ENCODE data around the gene ANAPC7.

DNA sequence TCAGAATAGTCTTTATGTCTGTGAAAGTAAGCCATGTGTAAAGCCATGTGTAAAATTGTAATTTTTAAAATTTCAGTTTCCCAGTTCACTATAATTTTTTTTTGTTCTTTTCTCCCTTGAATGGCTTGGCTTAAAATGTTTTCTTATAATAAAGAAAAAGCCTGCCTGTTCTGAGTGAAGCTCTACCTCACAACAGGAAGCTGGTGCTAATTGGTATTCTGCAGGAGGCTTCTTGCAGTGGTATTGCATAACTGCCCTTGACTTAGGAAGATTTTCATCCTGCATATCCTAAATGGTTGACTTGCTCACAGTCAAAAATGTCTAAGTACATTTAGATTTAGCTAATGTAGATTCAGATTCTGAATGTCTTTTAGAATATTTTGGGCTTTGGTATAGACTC, 73.0 kb downstream of the ANAPC7 start:
- TF ChIP-seq GATA2 (IDR thresholded peaks at IDR 0.05; ENCODE audit: low read depth, low read length) (no peak), GATA3 (IDR thresholded peaks at IDR 0.05; ENCODE audit: low read depth, low read length) (no peak)

Data from SH-SY5Y (cell line).